Measurements from ENCODE around the gene CLEC18C.

The CLEC18C gene

DNA sequence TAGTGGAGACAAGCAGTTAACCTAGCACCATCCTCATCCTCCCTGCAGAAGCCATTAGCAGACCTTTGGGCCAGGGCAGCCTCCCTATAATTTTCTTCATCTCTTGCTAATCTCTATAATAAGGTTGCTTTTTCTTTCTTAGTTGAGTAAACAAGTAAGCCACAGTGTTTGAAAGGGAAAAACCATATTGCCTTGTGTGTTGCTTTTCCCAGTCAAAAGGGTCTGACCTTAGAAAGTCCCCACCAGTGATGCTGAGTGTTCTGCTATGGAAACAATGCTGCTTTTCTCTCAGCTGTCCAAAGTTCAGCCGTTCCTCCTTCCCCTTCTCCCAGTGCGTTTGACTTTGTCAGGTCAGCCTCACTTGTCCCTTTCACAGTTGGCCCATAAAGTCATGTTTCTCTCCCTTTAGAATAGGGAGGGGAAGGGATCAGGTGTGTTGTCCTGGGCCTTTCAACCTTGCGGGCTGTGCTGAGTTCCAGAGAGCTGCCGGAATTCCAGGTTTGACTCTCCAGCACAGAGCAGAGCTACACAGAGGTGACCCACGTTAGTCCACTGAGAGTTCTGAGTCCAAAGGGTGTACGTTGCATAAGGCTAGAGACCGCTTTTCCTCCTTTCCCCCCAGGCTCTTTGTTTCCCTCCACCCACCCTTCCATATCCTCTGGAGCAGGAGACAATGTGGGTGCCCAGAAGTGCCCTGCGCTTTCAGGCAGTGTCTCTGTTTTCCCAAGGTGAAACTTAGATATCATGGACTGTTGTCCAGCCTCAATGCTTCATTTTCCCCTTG, 15.9 kb upstream of the CLEC18C start:
- DNase-seq = no peak
- intact Hi-C loops (cut with DNase I; ENCODE audit: low total_unique reads) = no loop called here
- no peak for TF ChIP-seq CTCF (IDR thresholded peaks at IDR 0.05)
- Histone ChIP-seq H3K4me1 (no peaks in the 10 kb centered on the region), H3K36me3 (peaks cover 79 to 100% (median 100%) of the 10 kb centered on the region in 3 donors), H3K27ac (no peak overlapping the region), H3K27me3 (no peaks in the 10 kb centered on the region), H3K9me3 (no peaks in the 10 kb centered on the region), H3K4me3 (no peak overlapping the region)

DNA sequence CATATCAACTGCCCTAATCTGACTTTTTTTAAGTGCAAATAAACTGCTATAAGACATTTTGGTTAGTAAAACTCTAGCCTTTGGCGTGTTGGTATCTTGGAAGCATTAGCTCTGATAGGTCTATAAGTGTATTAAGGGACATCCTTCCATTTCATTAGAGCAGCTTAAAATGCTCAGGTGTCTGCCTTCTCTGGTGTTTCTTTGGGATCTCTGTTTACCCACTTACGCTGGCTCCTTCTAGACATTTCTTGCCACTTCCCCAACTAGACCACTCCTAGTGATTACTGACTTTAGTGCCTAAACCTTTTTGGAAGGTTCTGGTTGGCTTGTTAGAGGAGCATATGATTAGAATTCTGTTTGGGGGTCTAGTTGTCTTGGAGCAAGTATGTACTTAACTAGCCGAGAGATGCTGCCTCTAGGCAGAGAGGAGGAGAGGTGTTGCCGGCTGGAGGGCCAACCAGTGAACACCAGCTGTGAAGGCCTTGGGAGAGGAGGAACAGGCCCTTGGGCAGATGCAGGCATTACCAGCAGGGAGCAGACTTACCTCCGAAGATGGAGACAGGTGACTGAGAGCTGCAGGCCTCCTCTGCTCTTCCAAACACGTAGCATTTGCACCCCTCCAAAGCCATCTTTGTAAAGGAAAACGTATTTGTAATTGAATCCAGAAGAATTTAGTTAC, 15.2 kb upstream of the CLEC18C start:
- no peaks in the 10 kb centered on the region for H3K27me3 ChIP-seq
- intact Hi-C loops (cut with DNase I; ENCODE audit: low total_unique reads) = no loop called here
- DNase-seq = no peak
- no peak overlapping the region for H3K4me3 ChIP-seq
- TF ChIP-seq CTCF (IDR thresholded peaks at IDR 0.05) = no peak
- H3K9me3 ChIP-seq = no peaks in the 10 kb centered on the region
- H3K36me3 ChIP-seq = peaks cover 71 to 98% (median 96%) of the 10 kb centered on the region in 3 donors
- H3K27ac ChIP-seq = no peak overlapping the region
- no peaks in the 10 kb centered on the region for H3K4me1 ChIP-seq

- TF ChIP-seq CTCF (IDR thresholded peaks at IDR 0.05) = no peak
- intact Hi-C loops (cut with DNase I; ENCODE audit: low total_unique reads) = no loop called here
Measured at GRCh38 chr16:70159355-70160348, 13.9 kb upstream of the CLEC18C start.

DNA sequence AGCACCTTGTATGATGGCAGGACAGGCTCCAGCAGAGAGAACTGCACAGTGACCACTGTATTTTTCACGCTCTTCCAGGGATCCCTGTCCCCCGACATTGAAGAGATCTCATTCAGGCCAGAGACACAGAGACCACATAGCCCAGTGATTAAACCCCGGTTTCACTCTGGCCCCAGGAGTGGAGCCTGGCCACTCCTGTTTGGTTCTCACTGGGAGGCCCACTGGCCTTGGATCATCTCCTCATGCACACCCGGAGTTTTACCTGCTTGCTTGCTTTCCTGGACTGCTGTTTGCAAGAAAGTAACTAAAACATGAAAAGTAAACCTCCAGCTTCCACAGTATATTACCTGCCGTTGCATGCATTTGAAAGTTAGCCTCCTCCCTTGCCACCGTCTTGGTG, 13.2 kb upstream of the CLEC18C start:
- no peaks in the 10 kb centered on the region for H3K9me3 ChIP-seq
- intact Hi-C loops (cut with DNase I; ENCODE audit: low total_unique reads) = no loop called here
- DNase-seq = no peak
- no peaks in the 10 kb centered on the region for H3K4me1 ChIP-seq
- H3K4me3 ChIP-seq = no peak overlapping the region
- H3K27ac ChIP-seq = no peak overlapping the region
- TF ChIP-seq CTCF (IDR thresholded peaks at IDR 0.05) = no peak
- no peaks in the 10 kb centered on the region for H3K27me3 ChIP-seq
- H3K36me3 ChIP-seq = peaks cover 51 to 78% (median 76%) of the 10 kb centered on the region in 3 donors

More at GRCh38 chr16:70159355-70160348, 13.9 kb upstream of the CLEC18C start:
- Histone ChIP-seq H3K4me1 (no peaks in the 10 kb centered on the region), H3K36me3 (peaks cover 59 to 85% (median 83%) of the 10 kb centered on the region in 3 donors), H3K27ac (no peak overlapping the region), H3K9me3 (no peaks in the 10 kb centered on the region), H3K4me3 (no peak overlapping the region), H3K27me3 (no peaks in the 10 kb centered on the region)
- no peak for DNase-seq

GRCh38 chr16:70160821-70161220, 12.8 kb upstream of the CLEC18C start:
- no peaks in the 10 kb centered on the region for H3K9me3 ChIP-seq
- no peaks in the 10 kb centered on the region for H3K27me3 ChIP-seq
- intact Hi-C loops (cut with DNase I; ENCODE audit: low total_unique reads) = no loop called here
- H3K4me1 ChIP-seq = no peaks in the 10 kb centered on the region
- no peak for TF ChIP-seq CTCF (IDR thresholded peaks at IDR 0.05)
- no peak for DNase-seq
- H3K27ac ChIP-seq = no peak overlapping the region
- no peak overlapping the region for H3K4me3 ChIP-seq
- H3K36me3 ChIP-seq = peaks cover 47 to 74% (median 71%) of the 10 kb centered on the region in 3 donors

Measured in tibial artery (tissue), 4 donors.